Measurements from ENCODE around the gene RADX.

- TF ChIP-seq, protein P1, sequence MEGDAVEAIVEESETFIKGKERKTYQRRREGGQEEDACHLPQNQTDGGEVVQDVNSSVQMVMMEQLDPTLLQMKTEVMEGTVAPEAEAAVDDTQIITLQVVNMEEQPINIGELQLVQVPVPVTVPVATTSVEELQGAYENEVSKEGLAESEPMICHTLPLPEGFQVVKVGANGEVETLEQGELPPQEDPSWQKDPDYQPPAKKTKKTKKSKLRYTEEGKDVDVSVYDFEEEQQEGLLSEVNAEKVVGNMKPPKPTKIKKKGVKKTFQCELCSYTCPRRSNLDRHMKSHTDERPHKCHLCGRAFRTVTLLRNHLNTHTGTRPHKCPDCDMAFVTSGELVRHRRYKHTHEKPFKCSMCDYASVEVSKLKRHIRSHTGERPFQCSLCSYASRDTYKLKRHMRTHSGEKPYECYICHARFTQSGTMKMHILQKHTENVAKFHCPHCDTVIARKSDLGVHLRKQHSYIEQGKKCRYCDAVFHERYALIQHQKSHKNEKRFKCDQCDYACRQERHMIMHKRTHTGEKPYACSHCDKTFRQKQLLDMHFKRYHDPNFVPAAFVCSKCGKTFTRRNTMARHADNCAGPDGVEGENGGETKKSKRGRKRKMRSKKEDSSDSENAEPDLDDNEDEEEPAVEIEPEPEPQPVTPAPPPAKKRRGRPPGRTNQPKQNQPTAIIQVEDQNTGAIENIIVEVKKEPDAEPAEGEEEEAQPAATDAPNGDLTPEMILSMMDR (conservative IDR thresholded peaks at IDR 0.05): no peak
- no peak for TF ChIP-seq ZFX (IDR thresholded peaks at IDR 0.05)
Observed at GRCh38 chrX:106728337-106728736, 116.6 kb downstream of the RADX start.

Measured in C4-2B (cell line).